ENCODE measurements around the gene CMPK1.
A peak's percentile ranks its signal among the peaks of the same experiment; 100 is the strongest.

The CMPK1 gene

DNA sequence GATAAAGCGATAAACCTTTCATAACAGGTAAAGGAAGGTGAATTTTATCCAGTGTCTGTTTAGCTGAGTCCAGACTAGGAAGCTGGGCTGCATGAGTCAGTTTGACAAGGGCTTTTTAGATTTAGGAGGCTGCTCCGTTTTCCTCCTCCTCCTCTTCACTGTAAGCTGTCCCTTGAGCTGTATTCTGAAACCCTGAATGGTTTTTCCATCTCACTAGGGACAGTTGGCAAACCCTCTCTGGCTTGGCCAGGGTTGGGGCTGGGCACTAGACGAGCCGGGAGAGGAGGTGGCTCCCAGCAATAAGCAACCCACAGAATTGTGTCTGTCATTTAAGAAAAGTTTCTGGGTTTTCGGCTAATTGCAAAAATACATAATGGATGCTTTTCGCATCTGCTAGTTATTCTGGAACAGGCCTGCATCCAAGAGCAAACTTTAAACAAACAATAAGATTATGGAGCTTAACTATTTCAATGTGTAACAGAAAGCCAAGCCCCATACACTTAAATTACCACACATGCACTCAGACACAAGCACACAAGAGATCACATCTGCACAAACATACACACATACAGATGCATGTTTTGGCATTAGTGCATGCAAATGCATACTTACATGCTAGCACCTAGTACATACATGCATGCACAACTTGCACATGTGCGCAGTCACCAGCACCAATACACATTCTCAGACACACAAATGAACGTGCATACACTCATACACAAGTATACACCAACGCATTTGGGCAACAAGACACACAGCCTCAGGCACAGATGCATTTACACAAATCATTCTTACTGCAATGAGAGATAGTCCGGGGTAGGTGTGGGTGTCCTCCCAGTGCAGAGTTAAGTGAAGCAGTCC lies 54.7 kb downstream of the CMPK1 start:
- Histone ChIP-seq H3F3A (ENCODE audit: control insufficient read depth, insufficient read depth) (no peaks in the 10 kb centered on the region), H3K36me3 (ENCODE audit: control insufficient read depth, low read length) (no peaks in the 10 kb centered on the region), H3K4me1 (ENCODE audit: control insufficient read depth, low read length) (no peaks in the 10 kb centered on the region), H3K9me3 (ENCODE audit: control insufficient read depth, insufficient read depth, low read length) (no peaks in the 10 kb centered on the region), H3K79me2 (ENCODE audit: control insufficient read depth, low read length) (no peaks in the 10 kb centered on the region), H3K27me3 (ENCODE audit: control insufficient read depth, low read length) (no peaks in the 10 kb centered on the region), H3K9me2 (replicated peaks; ENCODE audit: control insufficient read depth, low read length) (no peaks in the 10 kb centered on the region), H3K27ac (ENCODE audit: low read depth, low read length) (no peak overlapping the region), H4K20me1 (ENCODE audit: control insufficient read depth, insufficient read depth, low read depth, low read length) (peaks cover 4% of the 10 kb centered on the region; the same call in 1 of the 2 replicates), H3K4me2 (ENCODE audit: low read length) (no peak overlapping the region), H3K4me3 (ENCODE audit: low read length) (no peak overlapping the region)
- TF ChIP-seq, protein P1, sequence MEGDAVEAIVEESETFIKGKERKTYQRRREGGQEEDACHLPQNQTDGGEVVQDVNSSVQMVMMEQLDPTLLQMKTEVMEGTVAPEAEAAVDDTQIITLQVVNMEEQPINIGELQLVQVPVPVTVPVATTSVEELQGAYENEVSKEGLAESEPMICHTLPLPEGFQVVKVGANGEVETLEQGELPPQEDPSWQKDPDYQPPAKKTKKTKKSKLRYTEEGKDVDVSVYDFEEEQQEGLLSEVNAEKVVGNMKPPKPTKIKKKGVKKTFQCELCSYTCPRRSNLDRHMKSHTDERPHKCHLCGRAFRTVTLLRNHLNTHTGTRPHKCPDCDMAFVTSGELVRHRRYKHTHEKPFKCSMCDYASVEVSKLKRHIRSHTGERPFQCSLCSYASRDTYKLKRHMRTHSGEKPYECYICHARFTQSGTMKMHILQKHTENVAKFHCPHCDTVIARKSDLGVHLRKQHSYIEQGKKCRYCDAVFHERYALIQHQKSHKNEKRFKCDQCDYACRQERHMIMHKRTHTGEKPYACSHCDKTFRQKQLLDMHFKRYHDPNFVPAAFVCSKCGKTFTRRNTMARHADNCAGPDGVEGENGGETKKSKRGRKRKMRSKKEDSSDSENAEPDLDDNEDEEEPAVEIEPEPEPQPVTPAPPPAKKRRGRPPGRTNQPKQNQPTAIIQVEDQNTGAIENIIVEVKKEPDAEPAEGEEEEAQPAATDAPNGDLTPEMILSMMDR (IDR thresholded peaks at IDR 0.05; ENCODE audit: low read depth, low read length, poor library complexity, severe bottlenecking) = no peak
- TF ChIP-seq EZH2phosphoT487 (IDR thresholded peaks at IDR 0.05; ENCODE audit: borderline replicate concordance, low read length) = no peak

DNA sequence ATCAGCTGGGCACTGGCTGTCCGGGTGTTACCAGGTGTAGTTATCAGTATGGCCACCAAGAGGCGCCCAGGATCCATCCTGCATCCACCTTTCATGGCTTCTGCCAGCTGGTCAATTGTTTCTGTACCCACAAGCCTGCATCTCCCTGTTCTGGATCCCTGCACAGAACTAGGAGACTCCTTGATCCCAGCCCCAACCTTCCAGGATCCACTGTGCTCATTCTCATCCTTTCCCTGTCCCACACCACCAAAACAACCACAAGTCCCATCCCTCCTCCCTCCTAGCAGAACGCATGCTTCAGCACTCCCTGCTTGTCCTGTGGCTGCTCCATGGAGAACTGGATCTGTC lies 55.3 kb downstream of the CMPK1 start:
- H4K20me1 ChIP-seq (ENCODE audit: control insufficient read depth, insufficient read depth, low read depth, low read length) = peaks cover 4% of the 10 kb centered on the region; the same call in 1 of the 2 replicates
- H3K27ac ChIP-seq (ENCODE audit: low read depth, low read length) = no peak overlapping the region
- H3K4me3 ChIP-seq (ENCODE audit: low read length) = no peak overlapping the region
- no peaks in the 10 kb centered on the region for H3K4me1 ChIP-seq (ENCODE audit: control insufficient read depth, low read length)
- no peak overlapping the region for H3K4me2 ChIP-seq (ENCODE audit: low read length)
- H3K27me3 ChIP-seq (ENCODE audit: control insufficient read depth, low read length) = no peaks in the 10 kb centered on the region
- H3K36me3 ChIP-seq (ENCODE audit: control insufficient read depth, low read length) = no peaks in the 10 kb centered on the region
- TF ChIP-seq, protein P1 (IDR thresholded peaks at IDR 0.05; ENCODE audit: low read depth, low read length, poor library complexity, severe bottlenecking) = peak; percentile 84
- no peak for TF ChIP-seq EZH2phosphoT487 (IDR thresholded peaks at IDR 0.05; ENCODE audit: borderline replicate concordance, low read length)
- no peaks in the 10 kb centered on the region for H3K9me2 ChIP-seq (replicated peaks; ENCODE audit: control insufficient read depth, low read length)
- H3K9me3 ChIP-seq (ENCODE audit: control insufficient read depth, insufficient read depth, low read length) = no peaks in the 10 kb centered on the region
- H3K79me2 ChIP-seq (ENCODE audit: control insufficient read depth, low read length) = no peaks in the 10 kb centered on the region
- no peaks in the 10 kb centered on the region for H3F3A ChIP-seq (ENCODE audit: control insufficient read depth, insufficient read depth)

DNA sequence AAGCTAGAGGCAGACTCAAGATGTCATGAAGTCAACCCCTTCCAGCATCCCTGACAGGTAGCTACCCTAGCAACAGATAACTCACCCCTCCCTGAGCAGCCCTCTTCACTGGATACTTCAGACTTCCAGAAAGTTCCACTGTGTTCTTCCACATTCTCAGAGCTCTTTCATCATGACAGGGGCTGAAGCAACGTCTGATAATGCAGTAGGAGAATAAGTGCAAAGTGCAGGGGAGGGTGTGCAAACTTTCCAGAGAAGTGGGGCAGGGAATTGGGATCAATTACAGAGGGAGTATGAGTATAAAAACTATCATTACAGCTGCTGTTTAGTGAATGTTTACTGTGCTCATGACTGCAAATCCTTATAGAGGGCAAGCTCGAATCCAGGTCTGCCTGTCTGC lies 56.1 kb downstream of the CMPK1 start:
- no peak for TF ChIP-seq EZH2phosphoT487 (IDR thresholded peaks at IDR 0.05; ENCODE audit: borderline replicate concordance, low read length)
- TF ChIP-seq, protein P1 (IDR thresholded peaks at IDR 0.05; ENCODE audit: low read depth, low read length, poor library complexity, severe bottlenecking) = no peak
- H3F3A ChIP-seq (ENCODE audit: control insufficient read depth, insufficient read depth) = no peaks in the 10 kb centered on the region
- no peaks in the 10 kb centered on the region for H3K4me1 ChIP-seq (ENCODE audit: control insufficient read depth, low read length)
- no peaks in the 10 kb centered on the region for H3K9me3 ChIP-seq (ENCODE audit: control insufficient read depth, insufficient read depth, low read length)
- H3K9me2 ChIP-seq (replicated peaks; ENCODE audit: control insufficient read depth, low read length) = no peaks in the 10 kb centered on the region
- no peaks in the 10 kb centered on the region for H3K27me3 ChIP-seq (ENCODE audit: control insufficient read depth, low read length)
- H3K79me2 ChIP-seq (ENCODE audit: control insufficient read depth, low read length) = no peaks in the 10 kb centered on the region
- no peak overlapping the region for H3K4me2 ChIP-seq (ENCODE audit: low read length)
- no peak overlapping the region for H3K4me3 ChIP-seq (ENCODE audit: low read length)
- no peaks in the 10 kb centered on the region for H3K36me3 ChIP-seq (ENCODE audit: control insufficient read depth, low read length)
- peaks cover 4% of the 10 kb centered on the region; the same call in 1 of the 2 replicates for H4K20me1 ChIP-seq (ENCODE audit: control insufficient read depth, insufficient read depth, low read depth, low read length)
- no peak overlapping the region for H3K27ac ChIP-seq (ENCODE audit: low read depth, low read length)

All from DOHH2 (cell line).